ENCODE measurements around the gene UST. TPM values are rescaled to one million over a fixed set of nuclear protein-coding genes. Genes with fewer than 3 reads are reported as not detected.

Gene UST
- total RNA-seq, 1 donor from 2014 or later, result 5.5 TPM

GRCh38 chr6:148885136-148885865, 138.5 kb downstream of the UST start:
- Mint-ChIP-seq H3K4me3 (no peak overlapping the region), H3K27me3 (ENCODE audit: low read depth) (no peaks in the 10 kb centered on the region), H3K9me3 (no peaks in the 10 kb centered on the region), H3K4me1 (peaks cover 11% of the 10 kb centered on the region), H3K27ac (ENCODE audit: unreplicated experiment) (no peak overlapping the region), H3K36me3 (ENCODE audit: low read depth) (peaks cover 4% of the 10 kb centered on the region)
- TF ChIP-seq CTCF (conservative IDR thresholded peaks at IDR 0.05), result no peak
- DNase-seq (ENCODE audit: low read depth, low spot score), result no peak

GRCh38 chr6:148885925-148886845, 139.4 kb downstream of the UST start:
- TF ChIP-seq CTCF (conservative IDR thresholded peaks at IDR 0.05), result no peak
- Mint-ChIP-seq H3K36me3 (ENCODE audit: low read depth) (peaks cover 4% of the 10 kb centered on the region), H3K4me1 (peaks cover 11% of the 10 kb centered on the region), H3K27ac (ENCODE audit: unreplicated experiment) (no peak overlapping the region), H3K4me3 (no peak overlapping the region), H3K9me3 (no peaks in the 10 kb centered on the region), H3K27me3 (ENCODE audit: low read depth) (no peaks in the 10 kb centered on the region)
- DNase-seq (ENCODE audit: low read depth, low spot score), result no peak

- H3K4me3 Mint-ChIP-seq, result no peak overlapping the region
- no peak overlapping the region for H3K27ac Mint-ChIP-seq (ENCODE audit: unreplicated experiment)
- H3K9me3 Mint-ChIP-seq, result no peaks in the 10 kb centered on the region
- H3K4me1 Mint-ChIP-seq, result peaks cover 11% of the 10 kb centered on the region
- no peaks in the 10 kb centered on the region for H3K27me3 Mint-ChIP-seq (ENCODE audit: low read depth)
- peaks cover 4% of the 10 kb centered on the region for H3K36me3 Mint-ChIP-seq (ENCODE audit: low read depth)
- TF ChIP-seq CTCF (conservative IDR thresholded peaks at IDR 0.05), result no peak
- DNase-seq (ENCODE audit: low read depth, low spot score), result no peak
Measured at GRCh38 chr6:148887181-148887580, 140.4 kb downstream of the UST start.

- no peak overlapping the region for H3K4me3 Mint-ChIP-seq
- H3K27ac Mint-ChIP-seq (ENCODE audit: unreplicated experiment), result no peak overlapping the region
Measured at GRCh38 chr6:148888856-148889255, 142.0 kb downstream of the UST start.

GRCh38 chr6:148890096-148890495, 143.3 kb downstream of the UST start:
- Mint-ChIP-seq H3K36me3 (ENCODE audit: low read depth) (peaks cover 11% of the 10 kb centered on the region), H3K27ac (ENCODE audit: unreplicated experiment) (no peak overlapping the region), H3K4me1 (peaks cover 11% of the 10 kb centered on the region), H3K27me3 (ENCODE audit: low read depth) (no peaks in the 10 kb centered on the region), H3K9me3 (no peaks in the 10 kb centered on the region), H3K4me3 (no peak overlapping the region)
- DNase-seq (ENCODE audit: low read depth, low spot score), result no peak
- TF ChIP-seq CTCF (conservative IDR thresholded peaks at IDR 0.05), result no peak

More at GRCh38 chr6:148888856-148889255, 142.0 kb downstream of the UST start:
- peaks cover 11% of the 10 kb centered on the region for H3K4me1 Mint-ChIP-seq
- H3K36me3 Mint-ChIP-seq (ENCODE audit: low read depth), result peaks cover 5% of the 10 kb centered on the region
- TF ChIP-seq CTCF (conservative IDR thresholded peaks at IDR 0.05), result no peak
- DNase-seq (ENCODE audit: low read depth, low spot score), result no peak
- H3K27me3 Mint-ChIP-seq (ENCODE audit: low read depth), result no peaks in the 10 kb centered on the region
- H3K9me3 Mint-ChIP-seq, result no peaks in the 10 kb centered on the region
